Measurements from ENCODE around the gene RNU5D-1. TPM values are rescaled to one million over a fixed set of nuclear protein-coding genes. Genes with fewer than 3 reads are reported as not detected.

The RNU5D-1 gene
- not detected in 2 replicates for polyA plus RNA-seq (2013)

- Histone ChIP-seq H3K4ac (ENCODE audit: low read depth, low read length) (no peak within 1 kb of the TSS), H3K14ac (ENCODE audit: low read length) (no peak within 1 kb of the TSS), H3K18ac (ENCODE audit: low read length) (no peak within 1 kb of the TSS), H4K12ac (ENCODE audit: low read depth, low read length) (no peak within 1 kb of the TSS), H3K36me3 (ENCODE audit: control insufficient read depth in 1 of 2, insufficient read depth in 2 of 2, low read length in 2 of 2) (no peaks in the 10 kb centered on the region), H3K79me1 (ENCODE audit: low read length) (peaks cover 3% of the 10 kb centered on the region), H3K9me3 (ENCODE audit: insufficient read depth, low read depth, low read length) (peaks cover 2% of the 10 kb centered on the region), H3K23ac (ENCODE audit: low read length) (no peak within 1 kb of the TSS), H2AFZ (ENCODE audit: insufficient read depth, low read length, poor library complexity) (peak within 1 kb of the TSS; percentile 66), H3K4me2 (ENCODE audit: low read length) (peak within 1 kb of the TSS; percentile 51), H4K91ac (ENCODE audit: low read depth, low read length) (peak within 1 kb of the TSS; percentile 40), H3K27ac (ENCODE audit: low read depth, low read length) (peak within 1 kb of the TSS; percentile 93), H3K4me3 (ENCODE audit: low read depth, low read length) (no peak within 1 kb of the TSS), H3K9ac (ENCODE audit: low read length) (no peak within 1 kb of the TSS), H4K8ac (ENCODE audit: low read depth, low read length) (peak within 1 kb of the TSS; percentile 80), H2AK5ac (ENCODE audit: low read length) (no peak within 1 kb of the TSS), H3K79me2 (ENCODE audit: control insufficient read depth, insufficient read depth, low read length, poor library complexity) (no peaks in the 10 kb centered on the region), H2BK120ac (ENCODE audit: insufficient read depth, low read length, poor library complexity) (no peak within 1 kb of the TSS), H3K4me1 (ENCODE audit: control insufficient read depth in 1 of 2, insufficient read depth in 2 of 2, low read length in 2 of 2) (peaks cover 6 to 8% of the 10 kb centered on the region in 2 experiments), H3K27me3 (ENCODE audit: insufficient read depth, low read length) (no peaks in the 10 kb centered on the region), H2BK12ac (ENCODE audit: low read length) (peak within 1 kb of the TSS; percentile 81), H2BK5ac (ENCODE audit: low read depth, low read length, poor library complexity) (peak within 1 kb of the TSS; percentile 67)
- 100% methylated on average over 1 of the region's 19 CpGs for WGBS (ENCODE audit: extremely low coverage, insufficient coverage, insufficient read length)
- peak; percentile 97 to 100 for DNase-seq
These were observed at the start of gene RNU5D-1 for GRCh38 chr1:44730741-44731512. RNU5D-1 (minus strand) TSS chr1:44731170.

- Histone ChIP-seq H2AK5ac (ENCODE audit: low read length) (no peak overlapping the region), H3K4me2 (ENCODE audit: low read length) (no peak overlapping the region), H2AFZ (ENCODE audit: insufficient read depth, low read length, poor library complexity) (no peak overlapping the region), H3K4me1 (ENCODE audit: control insufficient read depth in 1 of 2, insufficient read depth in 2 of 2, low read length in 2 of 2) (peaks cover 14 to 17% of the 10 kb centered on the region in 2 experiments), H2BK5ac (ENCODE audit: low read depth, low read length, poor library complexity) (no peak overlapping the region), H4K91ac (ENCODE audit: low read depth, low read length) (no peak overlapping the region), H2BK12ac (ENCODE audit: low read length) (no peak overlapping the region), H3K79me1 (ENCODE audit: low read length) (peaks cover 9% of the 10 kb centered on the region), H3K23ac (ENCODE audit: low read length) (no peak overlapping the region), H3K4me3 (ENCODE audit: low read depth, low read length) (no peak overlapping the region), H3K79me2 (ENCODE audit: control insufficient read depth, insufficient read depth, low read length, poor library complexity) (peaks cover 15% of the 10 kb centered on the region), H4K12ac (ENCODE audit: low read depth, low read length) (no peak overlapping the region), H3K9ac (ENCODE audit: low read length) (no peak overlapping the region), H3K36me3 (ENCODE audit: control insufficient read depth in 1 of 2, insufficient read depth in 2 of 2, low read length in 2 of 2) (peaks cover 41 to 45% of the 10 kb centered on the region in 2 experiments), H3K27me3 (ENCODE audit: insufficient read depth, low read length) (no peaks in the 10 kb centered on the region), H3K4ac (ENCODE audit: low read depth, low read length) (no peak overlapping the region), H3K18ac (ENCODE audit: low read length) (no peak overlapping the region), H3K9me3 (ENCODE audit: insufficient read depth, low read depth, low read length) (peaks cover 4% of the 10 kb centered on the region), H3K27ac (ENCODE audit: low read depth, low read length) (no peak overlapping the region), H2BK120ac (ENCODE audit: insufficient read depth, low read length, poor library complexity) (no peak overlapping the region), H4K8ac (ENCODE audit: low read depth, low read length) (no peak overlapping the region), H3K14ac (ENCODE audit: low read length) (no peak overlapping the region)
- DNase-seq, result no peak
- no CpG with 5 or more reads among the region's 14 CpGs for WGBS (ENCODE audit: extremely low coverage, insufficient coverage, insufficient read length)
These were observed 49.7 kb upstream of the RNU5D-1 start for GRCh38 chr1:44780583-44781121.

GRCh38 chr1:44778705-44779576 lies 48.0 kb upstream of the RNU5D-1 start:
- no peak overlapping the region for H3K23ac ChIP-seq (ENCODE audit: low read length)
- H3K9ac ChIP-seq (ENCODE audit: low read length), result no peak overlapping the region
- H3K14ac ChIP-seq (ENCODE audit: low read length), result no peak overlapping the region
- no peak overlapping the region for H4K12ac ChIP-seq (ENCODE audit: low read depth, low read length)
- H3K79me1 ChIP-seq (ENCODE audit: low read length), result peaks cover 16% of the 10 kb centered on the region
- H2BK12ac ChIP-seq (ENCODE audit: low read length), result no peak overlapping the region
- H3K4me2 ChIP-seq (ENCODE audit: low read length), result no peak overlapping the region
- no peak for DNase-seq
- no peak overlapping the region for H3K18ac ChIP-seq (ENCODE audit: low read length)
- peaks cover 41 to 45% of the 10 kb centered on the region in 2 experiments for H3K36me3 ChIP-seq (ENCODE audit: control insufficient read depth in 1 of 2, insufficient read depth in 2 of 2, low read length in 2 of 2)
- no peak overlapping the region for H3K4ac ChIP-seq (ENCODE audit: low read depth, low read length)
- H3K27ac ChIP-seq (ENCODE audit: low read depth, low read length), result no peak overlapping the region
- H2AK5ac ChIP-seq (ENCODE audit: low read length), result no peak overlapping the region
- H2BK120ac ChIP-seq (ENCODE audit: insufficient read depth, low read length, poor library complexity), result no peak overlapping the region
- H3K9me3 ChIP-seq (ENCODE audit: insufficient read depth, low read depth, low read length), result peaks cover 1% of the 10 kb centered on the region
- WGBS (ENCODE audit: extremely low coverage, insufficient coverage, insufficient read length), result no CpG with 5 or more reads among the region's 6 CpGs
- H3K27me3 ChIP-seq (ENCODE audit: insufficient read depth, low read length), result no peaks in the 10 kb centered on the region
- H4K8ac ChIP-seq (ENCODE audit: low read depth, low read length), result no peak overlapping the region
- H3K4me1 ChIP-seq (ENCODE audit: control insufficient read depth in 1 of 2, insufficient read depth in 2 of 2, low read length in 2 of 2), result peaks cover 9 to 12% of the 10 kb centered on the region in 2 experiments
- H2AFZ ChIP-seq (ENCODE audit: insufficient read depth, low read length, poor library complexity), result no peak overlapping the region
- H4K91ac ChIP-seq (ENCODE audit: low read depth, low read length), result no peak overlapping the region
- H2BK5ac ChIP-seq (ENCODE audit: low read depth, low read length, poor library complexity), result no peak overlapping the region
- H3K4me3 ChIP-seq (ENCODE audit: low read depth, low read length), result no peak overlapping the region
- peaks cover 19% of the 10 kb centered on the region for H3K79me2 ChIP-seq (ENCODE audit: control insufficient read depth, insufficient read depth, low read length, poor library complexity)

- peak overlapping the region; percentile 85 for H3K4me2 ChIP-seq (ENCODE audit: low read length)
- H2BK5ac ChIP-seq (ENCODE audit: low read depth, low read length, poor library complexity), result no peak overlapping the region
- H3K4me1 ChIP-seq (ENCODE audit: control insufficient read depth in 1 of 2, insufficient read depth in 2 of 2, low read length in 2 of 2), result peaks cover 7 to 12% of the 10 kb centered on the region in 2 experiments
- no peak overlapping the region for H2AFZ ChIP-seq (ENCODE audit: insufficient read depth, low read length, poor library complexity)
- WGBS (ENCODE audit: extremely low coverage, insufficient coverage, insufficient read length), result no CpG with 5 or more reads among the region's 13 CpGs
- no peak overlapping the region for H3K14ac ChIP-seq (ENCODE audit: low read length)
- H2BK12ac ChIP-seq (ENCODE audit: low read length), result no peak overlapping the region
- no peak for DNase-seq
- no peak overlapping the region for H2AK5ac ChIP-seq (ENCODE audit: low read length)
- H4K12ac ChIP-seq (ENCODE audit: low read depth, low read length), result no peak overlapping the region
- H3K4ac ChIP-seq (ENCODE audit: low read depth, low read length), result peak overlapping the region; percentile 56
- H3K9me3 ChIP-seq (ENCODE audit: insufficient read depth, low read depth, low read length), result peaks cover 1% of the 10 kb centered on the region
- H3K36me3 ChIP-seq (ENCODE audit: control insufficient read depth in 1 of 2, insufficient read depth in 2 of 2, low read length in 2 of 2), result peaks cover 41 to 45% of the 10 kb centered on the region in 2 experiments
- no peak overlapping the region for H3K18ac ChIP-seq (ENCODE audit: low read length)
- no peak overlapping the region for H4K91ac ChIP-seq (ENCODE audit: low read depth, low read length)
- H3K23ac ChIP-seq (ENCODE audit: low read length), result peak overlapping the region; percentile 29
- no peak overlapping the region for H2BK120ac ChIP-seq (ENCODE audit: insufficient read depth, low read length, poor library complexity)
- no peak overlapping the region for H4K8ac ChIP-seq (ENCODE audit: low read depth, low read length)
- no peak overlapping the region for H3K9ac ChIP-seq (ENCODE audit: low read length)
- peaks cover 19% of the 10 kb centered on the region for H3K79me2 ChIP-seq (ENCODE audit: control insufficient read depth, insufficient read depth, low read length, poor library complexity)
- H3K27me3 ChIP-seq (ENCODE audit: insufficient read depth, low read length), result no peaks in the 10 kb centered on the region
- no peak overlapping the region for H3K4me3 ChIP-seq (ENCODE audit: low read depth, low read length)
- H3K79me1 ChIP-seq (ENCODE audit: low read length), result peaks cover 16% of the 10 kb centered on the region
- no peak overlapping the region for H3K27ac ChIP-seq (ENCODE audit: low read depth, low read length)
These were observed 47.1 kb upstream of the RNU5D-1 start for GRCh38 chr1:44777969-44778635.

All from trophoblast cell (in vitro differentiated cells and primary cell).